ENCODE data around the gene ARHGEF1.

DNA sequence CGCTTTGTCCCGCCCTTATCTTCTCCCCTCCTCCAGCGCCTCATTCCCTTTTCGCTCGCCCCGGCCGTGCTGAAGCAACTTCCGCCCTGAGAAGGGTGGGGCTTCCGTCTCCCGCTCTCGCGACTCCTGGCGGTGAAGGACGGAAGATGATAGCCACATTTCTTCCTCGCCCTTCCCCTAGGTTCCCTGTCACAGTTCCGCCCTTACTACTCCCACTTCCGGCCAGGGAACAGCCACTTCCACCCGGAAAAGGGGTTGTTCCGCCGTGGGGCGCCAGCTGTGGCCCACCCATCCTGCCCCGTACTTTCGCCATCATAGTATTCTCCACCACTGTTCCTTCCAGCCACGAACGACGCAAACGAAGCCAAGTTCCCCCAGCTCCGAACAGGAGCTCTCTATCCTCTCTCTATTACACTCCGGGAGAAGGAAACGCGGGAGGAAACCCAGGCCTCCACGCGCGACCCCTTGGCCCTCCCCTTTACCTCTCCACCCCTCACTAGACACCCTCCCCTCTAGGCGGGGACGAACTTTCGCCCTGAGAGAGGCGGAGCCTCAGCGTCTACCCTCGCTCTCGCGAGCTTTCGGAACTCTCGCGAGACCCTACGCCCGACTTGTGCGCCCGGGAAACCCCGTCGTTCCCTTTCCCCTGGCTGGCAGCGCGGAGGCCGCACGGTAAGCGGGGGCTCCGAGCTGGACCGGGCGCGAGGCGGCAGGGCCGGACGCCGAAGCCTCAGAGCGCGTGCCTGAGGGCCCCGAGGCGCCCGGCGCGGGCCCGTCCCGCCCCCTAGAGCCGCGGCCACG lies 23.2 kb upstream of the ARHGEF1 start, which contains the start of gene RPS19:
- peak; percentile 46 to 65 for TF ChIP-seq CTCF (conservative IDR thresholded peaks at IDR 0.05 in 1 of 2, IDR thresholded peaks at IDR 0.05 in 1 of 2; ENCODE audit: low read depth in 1 of 2, low read length in 2 of 2)
- TF ChIP-seq EZH2 (IDR thresholded peaks at IDR 0.05; ENCODE audit: low read length, missing control alignments), result no peak
